ENCODE data around the gene PAWR. TPM values are rescaled to one million over a fixed set of nuclear protein-coding genes. Genes with fewer than 3 reads are reported as not detected.

Gene PAWR
- total RNA-seq, 2 donors from 2014 or later: 78.9 to 104 TPM

DNA sequence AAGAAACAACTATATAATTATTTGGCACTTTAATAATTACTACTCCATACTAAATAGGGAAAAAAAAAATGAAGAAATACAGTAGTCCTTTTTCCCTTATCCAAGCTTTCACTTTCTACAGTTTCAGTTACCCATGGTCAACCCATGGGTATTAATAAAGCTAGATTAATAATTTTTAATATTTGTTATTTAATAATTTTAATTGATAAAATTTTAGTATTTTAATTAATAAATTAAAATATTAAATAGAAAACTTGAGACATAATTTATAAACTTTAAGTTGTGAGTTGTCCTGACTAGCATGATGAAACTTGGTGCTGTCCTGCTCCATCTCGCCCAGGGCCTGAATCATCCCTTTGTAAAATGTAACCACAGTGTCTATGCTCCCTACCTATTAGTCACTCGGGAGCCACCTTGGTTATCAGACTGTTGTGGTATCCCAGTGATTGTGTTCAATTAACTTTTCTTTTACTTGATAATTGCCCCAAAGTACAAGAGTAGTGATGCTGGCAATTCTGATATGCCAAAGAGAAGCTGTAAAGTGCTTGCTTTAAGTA lies 71.8 kb downstream of the PAWR start:
- Histone ChIP-seq H3K27me3 (replicated peaks; ENCODE audit: insufficient read depth) (no peaks in the 10 kb centered on the region), H3K4me3 (no peak overlapping the region), H3K36me3 (peaks cover 7% of the 10 kb centered on the region), H3K27ac (no peak overlapping the region), H3K4me1 (ENCODE audit: control insufficient read depth in 1 of 2, low read depth in 2 of 2) (peaks cover 8 to 22% of the 10 kb centered on the region in 2 donors), H3K9me3 (no peaks in the 10 kb centered on the region)
- no peak for TF ChIP-seq CTCF (IDR thresholded peaks at IDR 0.05)
- DNase-seq (ENCODE audit: low spot score) (no peak), ATAC-seq (ENCODE audit: insufficient number of reproducible peaks, low FRiP score, low read depth) (no peak)

- Histone ChIP-seq H3K9me3 (no peaks in the 10 kb centered on the region), H3K4me1 (ENCODE audit: control insufficient read depth in 1 of 2, low read depth in 2 of 2) (peaks cover 5 to 20% of the 10 kb centered on the region in 2 donors), H3K4me3 (no peak overlapping the region), H3K27me3 (replicated peaks; ENCODE audit: insufficient read depth) (no peaks in the 10 kb centered on the region), H3K27ac (no peak overlapping the region), H3K36me3 (peaks cover 7% of the 10 kb centered on the region)
- TF ChIP-seq CTCF (IDR thresholded peaks at IDR 0.05): no peak
- ATAC-seq (ENCODE audit: insufficient number of reproducible peaks, low FRiP score, low read depth) (no peak), DNase-seq (ENCODE audit: low spot score) (no peak)
Observed at GRCh38 chr12:79617696-79618095, 73.1 kb downstream of the PAWR start.

GRCh38 chr12:79615596-79616560 lies 74.9 kb downstream of the PAWR start:
- no peak for TF ChIP-seq CTCF (IDR thresholded peaks at IDR 0.05)
- peaks cover 7% of the 10 kb centered on the region for H3K36me3 ChIP-seq
- DNase-seq (ENCODE audit: low spot score): no peak
- no peaks in the 10 kb centered on the region for H3K27me3 ChIP-seq (replicated peaks; ENCODE audit: insufficient read depth)
- no peaks in the 10 kb centered on the region for H3K9me3 ChIP-seq
- H3K4me3 ChIP-seq: no peak overlapping the region
- ATAC-seq (ENCODE audit: insufficient number of reproducible peaks, low FRiP score, low read depth): no peak
- H3K27ac ChIP-seq: no peak overlapping the region
- H3K4me1 ChIP-seq (ENCODE audit: control insufficient read depth in 1 of 2, low read depth in 2 of 2): peaks cover 8 to 17% of the 10 kb centered on the region in 2 donors

DNA sequence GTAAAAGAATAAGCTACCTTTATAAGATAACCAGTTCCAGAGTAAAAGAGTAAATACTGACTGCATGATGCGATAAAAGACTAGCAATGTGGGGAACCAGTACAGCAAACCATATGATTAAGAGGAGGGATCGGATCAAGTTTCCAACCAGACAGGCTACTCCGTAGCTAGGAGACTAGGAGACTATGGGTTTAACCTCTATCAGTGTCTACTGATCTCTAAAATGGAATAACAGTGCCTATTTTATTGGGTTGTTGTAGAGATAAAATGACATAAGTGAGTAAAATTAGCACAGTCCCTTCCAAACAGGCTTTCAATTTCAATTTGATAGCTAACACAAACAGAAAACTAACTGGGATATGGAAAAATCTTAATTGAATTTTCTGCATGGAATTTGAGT lies 76.0 kb downstream of the PAWR start:
- H3K4me3 ChIP-seq: no peak overlapping the region
- no peaks in the 10 kb centered on the region for H3K36me3 ChIP-seq
- TF ChIP-seq CTCF (IDR thresholded peaks at IDR 0.05): no peak
- H3K27me3 ChIP-seq (replicated peaks; ENCODE audit: insufficient read depth): no peaks in the 10 kb centered on the region
- no peaks in the 10 kb centered on the region for H3K9me3 ChIP-seq
- H3K27ac ChIP-seq: no peak overlapping the region
- DNase-seq (ENCODE audit: low spot score): no peak
- ATAC-seq (ENCODE audit: insufficient number of reproducible peaks, low FRiP score, low read depth): no peak
- H3K4me1 ChIP-seq (ENCODE audit: control insufficient read depth in 1 of 2, low read depth in 2 of 2): peaks cover 8 to 17% of the 10 kb centered on the region in 2 donors

- no peaks in the 10 kb centered on the region for H3K27me3 ChIP-seq (replicated peaks; ENCODE audit: insufficient read depth)
- H3K4me3 ChIP-seq: no peak overlapping the region
- no peaks in the 10 kb centered on the region for H3K4me1 ChIP-seq (ENCODE audit: control insufficient read depth in 1 of 2, low read depth in 2 of 2)
- DNase-seq (ENCODE audit: low spot score): no peak
- ATAC-seq (ENCODE audit: insufficient number of reproducible peaks, low FRiP score, low read depth): no peak
- H3K36me3 ChIP-seq: no peaks in the 10 kb centered on the region
- TF ChIP-seq CTCF (IDR thresholded peaks at IDR 0.05): no peak
- no peaks in the 10 kb centered on the region for H3K9me3 ChIP-seq
- H3K27ac ChIP-seq: no peak overlapping the region
Observed at GRCh38 chr12:79601908-79602307, 88.9 kb downstream of the PAWR start.
